ENCODE results near the gene GCNA.
"Not testable (repeated sequence)": the region's sequence is repeated elsewhere in the genome, so short reads cannot be mapped to it uniquely, and the experiment has no call there.

Gene GCNA

GRCh38 chrX:71556036-71556435 lies 22.2 kb upstream of the GCNA start:
- H3K9me3 ChIP-seq (ENCODE audit: severe bottlenecking) = no peaks in the 10 kb centered on the region
- DNase-seq (ENCODE audit: low spot score) (no peak), ATAC-seq (ENCODE audit: low read depth) (no peak)
- H3K4me3 ChIP-seq (ENCODE audit: severe bottlenecking) = no peak overlapping the region
- no peaks in the 10 kb centered on the region for H3K4me1 ChIP-seq (ENCODE audit: insufficient read depth, poor library complexity, severe bottlenecking)
- H3K36me3 ChIP-seq (ENCODE audit: low read depth) = peaks cover 76% of the 10 kb centered on the region
- TF ChIP-seq, protein P1, sequence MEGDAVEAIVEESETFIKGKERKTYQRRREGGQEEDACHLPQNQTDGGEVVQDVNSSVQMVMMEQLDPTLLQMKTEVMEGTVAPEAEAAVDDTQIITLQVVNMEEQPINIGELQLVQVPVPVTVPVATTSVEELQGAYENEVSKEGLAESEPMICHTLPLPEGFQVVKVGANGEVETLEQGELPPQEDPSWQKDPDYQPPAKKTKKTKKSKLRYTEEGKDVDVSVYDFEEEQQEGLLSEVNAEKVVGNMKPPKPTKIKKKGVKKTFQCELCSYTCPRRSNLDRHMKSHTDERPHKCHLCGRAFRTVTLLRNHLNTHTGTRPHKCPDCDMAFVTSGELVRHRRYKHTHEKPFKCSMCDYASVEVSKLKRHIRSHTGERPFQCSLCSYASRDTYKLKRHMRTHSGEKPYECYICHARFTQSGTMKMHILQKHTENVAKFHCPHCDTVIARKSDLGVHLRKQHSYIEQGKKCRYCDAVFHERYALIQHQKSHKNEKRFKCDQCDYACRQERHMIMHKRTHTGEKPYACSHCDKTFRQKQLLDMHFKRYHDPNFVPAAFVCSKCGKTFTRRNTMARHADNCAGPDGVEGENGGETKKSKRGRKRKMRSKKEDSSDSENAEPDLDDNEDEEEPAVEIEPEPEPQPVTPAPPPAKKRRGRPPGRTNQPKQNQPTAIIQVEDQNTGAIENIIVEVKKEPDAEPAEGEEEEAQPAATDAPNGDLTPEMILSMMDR (IDR thresholded peaks at IDR 0.05; ENCODE audit: poor library complexity, severe bottlenecking) = no peak
- H3K27ac ChIP-seq (ENCODE audit: poor library complexity, severe bottlenecking) = no peak overlapping the region
- no peaks in the 10 kb centered on the region for H3K27me3 ChIP-seq (ENCODE audit: insufficient read depth, poor library complexity, severe bottlenecking)

- H3K4me1 ChIP-seq (ENCODE audit: insufficient read depth, poor library complexity, severe bottlenecking) = no peaks in the 10 kb centered on the region
- no peaks in the 10 kb centered on the region for H3K27me3 ChIP-seq (ENCODE audit: insufficient read depth, poor library complexity, severe bottlenecking)
- DNase-seq (ENCODE audit: low spot score) (no peak), ATAC-seq (ENCODE audit: low read depth) (no peak)
- no peak overlapping the region for H3K4me3 ChIP-seq (ENCODE audit: severe bottlenecking)
- H3K36me3 ChIP-seq (ENCODE audit: low read depth) = peaks cover 88% of the 10 kb centered on the region
- TF ChIP-seq, protein P1 (IDR thresholded peaks at IDR 0.05; ENCODE audit: poor library complexity, severe bottlenecking) = no peak
- H3K9me3 ChIP-seq (ENCODE audit: severe bottlenecking) = no peaks in the 10 kb centered on the region
- no peak overlapping the region for H3K27ac ChIP-seq (ENCODE audit: poor library complexity, severe bottlenecking)
These were observed 19.3 kb upstream of the GCNA start for GRCh38 chrX:71558920-71559319.

- not testable (repeated sequence) for ATAC-seq (ENCODE audit: low read depth); H3K9me3 ChIP-seq (ENCODE audit: severe bottlenecking); H3K4me3 ChIP-seq (ENCODE audit: severe bottlenecking); DNase-seq (ENCODE audit: low spot score); H3K27ac ChIP-seq (ENCODE audit: poor library complexity, severe bottlenecking); H3K27me3 ChIP-seq (ENCODE audit: insufficient read depth, poor library complexity, severe bottlenecking); H3K4me1 ChIP-seq (ENCODE audit: insufficient read depth, poor library complexity, severe bottlenecking)
- peaks cover 88% of the 10 kb centered on the region for H3K36me3 ChIP-seq (ENCODE audit: low read depth)
These were observed 18.5 kb upstream of the GCNA start for GRCh38 chrX:71559773-71560172.

- TF ChIP-seq, protein P1 (IDR thresholded peaks at IDR 0.05; ENCODE audit: poor library complexity, severe bottlenecking) = no peak
- Histone ChIP-seq H3K27ac (ENCODE audit: poor library complexity, severe bottlenecking) (no peak overlapping the region), H3K9me3 (ENCODE audit: severe bottlenecking) (no peaks in the 10 kb centered on the region), H3K36me3 (ENCODE audit: low read depth) (peaks cover 95% of the 10 kb centered on the region), H3K4me3 (ENCODE audit: severe bottlenecking) (no peak overlapping the region), H3K27me3 (ENCODE audit: insufficient read depth, poor library complexity, severe bottlenecking) (no peaks in the 10 kb centered on the region), H3K4me1 (ENCODE audit: insufficient read depth, poor library complexity, severe bottlenecking) (no peaks in the 10 kb centered on the region)
- DNase-seq (ENCODE audit: low spot score) = no peak
- ATAC-seq (ENCODE audit: low read depth) = no peak
These were observed 14.3 kb upstream of the GCNA start for GRCh38 chrX:71563921-71564320.

DNA sequence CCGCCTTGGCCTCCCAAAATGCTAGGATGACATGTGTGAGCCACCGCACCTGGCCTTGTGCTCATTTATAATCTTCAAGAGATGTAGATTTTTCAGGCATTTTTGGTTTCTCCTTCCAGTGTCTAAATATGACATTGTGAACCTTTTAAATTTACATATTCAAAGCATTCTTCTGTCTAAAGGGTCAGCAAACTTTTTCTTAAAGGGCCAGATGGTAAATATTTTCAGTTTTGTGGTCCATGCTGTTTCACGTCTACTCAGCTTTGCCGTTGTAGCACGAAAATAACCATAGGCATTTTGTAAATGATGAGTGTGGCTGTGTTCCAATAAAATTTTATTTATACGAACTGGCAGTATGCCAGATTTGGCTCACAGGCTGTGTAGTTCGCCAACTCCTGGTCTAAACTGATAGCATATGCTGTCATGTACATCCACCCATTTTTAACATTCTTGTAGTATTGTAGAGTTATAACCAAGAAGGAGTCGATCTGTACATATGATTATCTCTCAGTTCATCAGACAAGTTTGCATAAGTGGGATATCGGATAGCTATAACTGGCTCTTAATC lies 12.7 kb upstream of the GCNA start:
- no peak for ATAC-seq (ENCODE audit: low read depth)
- Histone ChIP-seq H3K9me3 (ENCODE audit: severe bottlenecking) (no peaks in the 10 kb centered on the region), H3K36me3 (ENCODE audit: low read depth) (peaks cover 90% of the 10 kb centered on the region), H3K27ac (ENCODE audit: poor library complexity, severe bottlenecking) (no peak overlapping the region), H3K4me3 (ENCODE audit: severe bottlenecking) (no peak overlapping the region), H3K27me3 (ENCODE audit: insufficient read depth, poor library complexity, severe bottlenecking) (no peaks in the 10 kb centered on the region), H3K4me1 (ENCODE audit: insufficient read depth, poor library complexity, severe bottlenecking) (no peaks in the 10 kb centered on the region)
- no peak for DNase-seq (ENCODE audit: low spot score)
- TF ChIP-seq, protein P1 (IDR thresholded peaks at IDR 0.05; ENCODE audit: poor library complexity, severe bottlenecking) = no peak

- not testable (repeated sequence) for H3K4me1 ChIP-seq (ENCODE audit: insufficient read depth, poor library complexity, severe bottlenecking); H3K27me3 ChIP-seq (ENCODE audit: insufficient read depth, poor library complexity, severe bottlenecking); H3K4me3 ChIP-seq (ENCODE audit: severe bottlenecking); ATAC-seq (ENCODE audit: low read depth); H3K27ac ChIP-seq (ENCODE audit: poor library complexity, severe bottlenecking); H3K9me3 ChIP-seq (ENCODE audit: severe bottlenecking); DNase-seq (ENCODE audit: low spot score)
- H3K36me3 ChIP-seq (ENCODE audit: low read depth) = peaks cover 83% of the 10 kb centered on the region
These were observed 6.8 kb upstream of the GCNA start for GRCh38 chrX:71571390-71571789.

Measured in RWPE2 (cell line).